ENCODE data around the gene RRP12. TPM values are rescaled to one million over a fixed set of nuclear protein-coding genes. Genes with fewer than 3 reads are reported as not detected.

RRP12 gene
- total RNA-seq, 1 donor from 2014 or later = 62.6 TPM

DNA sequence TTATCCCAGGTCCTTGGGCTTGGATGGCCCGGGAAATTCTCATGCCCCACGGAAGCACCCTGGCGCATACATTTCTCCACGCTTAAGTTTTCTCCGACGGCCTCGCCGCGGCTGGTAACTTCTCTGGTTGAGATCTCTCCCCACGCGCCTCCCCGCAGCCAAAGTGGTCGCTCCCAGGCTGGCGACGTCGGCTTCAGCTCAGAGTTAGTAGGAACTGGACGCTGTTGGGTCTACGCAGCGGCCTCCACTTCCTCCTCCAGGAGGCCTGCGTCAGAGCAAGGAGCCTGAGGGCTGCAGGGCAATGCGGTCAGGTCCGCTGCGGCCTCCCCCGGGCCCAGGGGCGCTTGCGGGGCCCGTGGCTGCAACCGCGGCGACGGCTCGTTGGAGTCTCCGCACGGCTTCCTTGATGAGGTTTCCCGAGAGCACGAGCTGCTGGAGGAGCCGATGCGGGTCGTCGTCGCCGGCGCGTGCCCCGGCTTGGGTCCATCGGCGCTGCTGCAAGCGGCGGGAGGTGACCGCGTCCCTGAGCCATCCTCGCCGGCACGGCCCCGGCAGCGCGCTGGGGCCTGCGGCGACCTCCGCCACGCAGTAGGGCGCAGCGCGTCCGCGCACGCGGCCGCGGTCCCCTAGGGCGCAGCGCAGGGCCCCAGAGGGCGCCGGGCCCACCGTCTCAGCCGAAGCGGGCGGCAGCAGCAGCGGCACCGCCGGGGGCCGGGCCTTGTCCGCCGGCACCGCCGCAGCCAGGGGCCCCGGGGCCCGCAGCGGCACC, 67.4 kb downstream of the RRP12 start:
- H3K27me3 Mint-ChIP-seq = no peaks in the 10 kb centered on the region
- peak overlapping the region; percentile 87 for H3K4me3 Mint-ChIP-seq
- DNase-seq (no peak), ATAC-seq (ENCODE audit: low read depth) (peak; percentile 10)
- peaks cover 20% of the 10 kb centered on the region for H3K36me3 Mint-ChIP-seq (ENCODE audit: low read depth)
- ChIA-PET POLR2A (interaction anchor here (1.0 to 5.3 kb wide), 6 partner anchors 12 to 1204 kb away, joined by 3 to 41 read pairs (median 4); partner anchors contain the start of genes ARHGAP19, FRAT1, MMS19 and UBTD1), CTCF (interaction anchor here (1.9 to 2.1 kb wide), 2 partner anchors 14 to 55 kb away, joined by 6 to 9 read pairs; partner anchors contain the start of gene FRAT1)
- intact Hi-C loops (cut with micrococcal nuclease) = loop anchor here (1.0 to 5.0 kb wide), 5 partner anchors 13 to 136 kb away; partner anchors contain the start of genes ARHGAP19, EXOSC1 and ZDHHC16
- peak overlapping the region; percentile 75 for H3K27ac Mint-ChIP-seq
- TF ChIP-seq, protein P1, sequence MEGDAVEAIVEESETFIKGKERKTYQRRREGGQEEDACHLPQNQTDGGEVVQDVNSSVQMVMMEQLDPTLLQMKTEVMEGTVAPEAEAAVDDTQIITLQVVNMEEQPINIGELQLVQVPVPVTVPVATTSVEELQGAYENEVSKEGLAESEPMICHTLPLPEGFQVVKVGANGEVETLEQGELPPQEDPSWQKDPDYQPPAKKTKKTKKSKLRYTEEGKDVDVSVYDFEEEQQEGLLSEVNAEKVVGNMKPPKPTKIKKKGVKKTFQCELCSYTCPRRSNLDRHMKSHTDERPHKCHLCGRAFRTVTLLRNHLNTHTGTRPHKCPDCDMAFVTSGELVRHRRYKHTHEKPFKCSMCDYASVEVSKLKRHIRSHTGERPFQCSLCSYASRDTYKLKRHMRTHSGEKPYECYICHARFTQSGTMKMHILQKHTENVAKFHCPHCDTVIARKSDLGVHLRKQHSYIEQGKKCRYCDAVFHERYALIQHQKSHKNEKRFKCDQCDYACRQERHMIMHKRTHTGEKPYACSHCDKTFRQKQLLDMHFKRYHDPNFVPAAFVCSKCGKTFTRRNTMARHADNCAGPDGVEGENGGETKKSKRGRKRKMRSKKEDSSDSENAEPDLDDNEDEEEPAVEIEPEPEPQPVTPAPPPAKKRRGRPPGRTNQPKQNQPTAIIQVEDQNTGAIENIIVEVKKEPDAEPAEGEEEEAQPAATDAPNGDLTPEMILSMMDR (IDR thresholded peaks at IDR 0.05) = no peak
- H3K4me1 Mint-ChIP-seq = peaks cover 46% of the 10 kb centered on the region
- H3K9me3 Mint-ChIP-seq = no peaks in the 10 kb centered on the region

DNA sequence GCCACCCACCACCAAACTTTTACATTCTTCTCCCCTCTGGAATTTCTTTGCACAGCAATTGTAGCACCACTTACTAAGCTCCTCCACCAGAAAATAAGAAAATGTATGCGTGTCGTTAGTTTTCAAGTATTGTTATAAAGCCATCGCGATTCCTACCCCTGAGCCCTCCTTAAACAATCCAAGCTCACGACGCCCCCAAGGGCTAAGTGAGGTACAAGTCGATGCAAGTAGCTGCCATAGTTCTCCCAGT, 67.9 kb downstream of the RRP12 start:
- peak overlapping the region; percentile 75 for H3K27ac Mint-ChIP-seq
- H3K36me3 Mint-ChIP-seq (ENCODE audit: low read depth) = peaks cover 25% of the 10 kb centered on the region
- peaks cover 46% of the 10 kb centered on the region for H3K4me1 Mint-ChIP-seq
- TF ChIP-seq, protein P1 (IDR thresholded peaks at IDR 0.05) = no peak
- intact Hi-C loops (cut with micrococcal nuclease) = loop anchor here (5.0 kb wide), 2 partner anchors 34 to 136 kb away; no protein-coding TSS in a partner anchor
- H3K9me3 Mint-ChIP-seq = no peaks in the 10 kb centered on the region
- POLR2A ChIA-PET = interaction anchor here (1.1 to 5.3 kb wide), 3 partner anchors 12 to 403 kb away, joined by 3 to 41 read pairs (median 14); partner anchors contain the start of genes FRAT1 and ZFYVE27
- H3K4me3 Mint-ChIP-seq = peak overlapping the region; percentile 87
- ATAC-seq (ENCODE audit: low read depth) (no peak), DNase-seq (no peak)
- no peaks in the 10 kb centered on the region for H3K27me3 Mint-ChIP-seq
- CTCF ChIA-PET = interaction anchor here (1.9 to 2.1 kb wide), 2 partner anchors 14 to 55 kb away, joined by 6 to 9 read pairs; partner anchors contain the start of gene FRAT1

DNA sequence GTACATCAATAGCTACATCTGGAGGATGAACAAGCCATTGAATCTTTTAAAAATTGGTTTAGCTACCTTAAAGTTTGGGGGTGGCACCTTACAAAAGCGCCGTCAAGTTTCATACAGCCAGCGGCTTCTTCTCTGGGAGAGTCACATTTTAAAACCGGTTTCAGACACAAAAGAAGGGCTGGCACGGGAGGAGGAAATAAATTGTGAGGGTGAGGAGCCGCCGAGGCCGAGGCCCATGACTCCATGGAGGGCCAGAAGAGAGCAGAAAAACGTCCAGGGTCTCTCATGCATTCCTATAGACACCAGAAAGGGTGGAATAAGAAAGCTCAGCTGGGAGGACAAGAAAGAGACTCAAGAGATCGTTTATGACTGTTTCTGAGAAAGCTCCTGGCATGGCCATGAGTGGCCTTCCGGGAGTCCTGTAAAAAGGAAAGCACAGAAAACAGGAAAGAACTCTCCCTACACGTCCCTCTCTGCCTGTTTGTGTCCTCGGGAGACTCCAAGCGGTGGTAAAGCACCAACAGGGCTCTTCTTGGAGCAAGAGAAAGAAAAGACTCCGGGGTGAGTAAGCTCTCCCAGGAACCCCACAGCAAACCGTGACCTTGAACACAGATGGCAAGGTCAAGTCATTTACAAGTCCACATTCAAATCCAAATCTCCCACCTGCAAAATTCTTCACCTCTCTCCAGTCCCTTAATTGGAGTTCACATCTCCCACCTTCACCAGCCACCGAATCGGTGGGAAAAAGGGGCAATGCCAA, 68.4 kb downstream of the RRP12 start:
- H3K4me3 Mint-ChIP-seq = peak overlapping the region; percentile 87

DNA sequence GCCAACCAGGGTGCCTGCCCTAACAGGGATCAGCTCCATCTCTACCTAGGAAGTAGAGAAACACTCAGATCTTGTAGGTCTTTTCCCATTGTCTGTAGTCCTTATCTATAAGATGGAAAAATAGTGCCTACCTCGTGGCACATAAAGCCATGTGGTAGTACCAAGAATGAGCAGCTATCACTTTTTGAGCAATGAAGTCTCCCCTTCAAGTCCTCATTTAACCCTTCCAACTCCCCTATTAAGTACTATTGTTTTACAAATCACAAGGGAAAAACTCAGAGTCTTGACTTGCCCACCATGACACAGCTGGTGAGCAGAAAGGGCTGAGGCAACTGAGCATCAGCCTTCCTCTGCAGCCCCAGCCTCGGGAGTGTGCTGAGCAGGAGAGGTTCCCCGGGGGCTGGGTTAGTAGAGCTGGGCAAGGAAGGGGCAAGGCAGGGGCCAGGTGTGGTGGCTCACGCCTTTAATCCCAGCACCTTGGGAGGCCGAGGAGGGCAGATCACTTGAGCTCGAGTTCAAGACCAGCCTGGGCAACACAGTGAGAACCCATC, 69.9 kb downstream of the RRP12 start:
- Mint-ChIP-seq H3K36me3 (ENCODE audit: low read depth) (peaks cover 30% of the 10 kb centered on the region), H3K4me3 (peak overlapping the region; percentile 47), H3K9me3 (no peaks in the 10 kb centered on the region), H3K27ac (peak overlapping the region; percentile 51), H3K27me3 (no peaks in the 10 kb centered on the region), H3K4me1 (peaks cover 39% of the 10 kb centered on the region)
- DNase-seq (no peak), ATAC-seq (ENCODE audit: low read depth) (no peak)
- TF ChIP-seq, protein P1 (IDR thresholded peaks at IDR 0.05) = no peak
- POLR2A ChIA-PET = interaction anchor here (0.5 to 5.3 kb wide), 3 partner anchors 12 to 88 kb away, joined by 4 to 41 read pairs (median 6); partner anchors contain the start of gene FRAT1
- CTCF ChIA-PET = interaction anchor here (1.2 kb wide), 1 partner anchor 53 kb away, joined by 3 read pairs; no protein-coding TSS in a partner anchor
- intact Hi-C loops (cut with micrococcal nuclease) = loop anchor here (5.0 kb wide), 2 partner anchors 36 to 134 kb away; no protein-coding TSS in a partner anchor

More for the DNA sequence above, 68.4 kb downstream of the RRP12 start:
- no peak for ATAC-seq (ENCODE audit: low read depth)
- peaks cover 46% of the 10 kb centered on the region for H3K4me1 Mint-ChIP-seq
- TF ChIP-seq, protein P1 (IDR thresholded peaks at IDR 0.05) = no peak
- H3K36me3 Mint-ChIP-seq (ENCODE audit: low read depth) = peaks cover 28% of the 10 kb centered on the region
- H3K27me3 Mint-ChIP-seq = no peaks in the 10 kb centered on the region
- DNase-seq = no peak
- ChIA-PET CTCF (interaction anchor here (1.9 to 2.1 kb wide), 2 partner anchors 13 to 54 kb away, joined by 6 to 9 read pairs; partner anchors contain the start of gene FRAT1), POLR2A (interaction anchor here (0.7 to 5.3 kb wide), 4 partner anchors 11 to 404 kb away, joined by 3 to 41 read pairs (median 10); partner anchors contain the start of genes FRAT1, PI4K2A and ZFYVE27)
- H3K27ac Mint-ChIP-seq = peak overlapping the region; percentile 75
- intact Hi-C loops (cut with micrococcal nuclease) = loop anchor here (5.0 kb wide), 2 partner anchors 35 to 135 kb away; no protein-coding TSS in a partner anchor
- no peaks in the 10 kb centered on the region for H3K9me3 Mint-ChIP-seq

Measured in activated B cell treated with CpG ODN at 0.5 μM for 24 hours (primary cell).